ES-I3 (cell line): ENCODE results near the gene CAMK1D.
A peak's percentile ranks its signal among the peaks of the same experiment; 100 is the strongest.
"Not testable (repeated sequence)": the region's sequence is repeated elsewhere in the genome, so short reads cannot be mapped to it uniquely, and the experiment has no call there.

Experiments used
- H3K36me3 ChIP-seq: 2 replicates; pipeline ENCODE4 v1.6.1; 2013; ENCODE audit warnings: mild to moderate bottlenecking, low read length, control low read depth, moderate library complexity; ENCODE audit not compliant: insufficient read depth
- H3K4me1 ChIP-seq: 2 replicates; pipeline ENCODE4 v1.6.1; 2013; ENCODE audit warnings: mild to moderate bottlenecking, control low read depth, low read length; ENCODE audit not compliant: insufficient read depth
- H3K9ac ChIP-seq: 2 replicates; pipeline ENCODE4 v1.6.1; 2013; ENCODE audit warnings: low read depth, mild to moderate bottlenecking, low read length, moderate library complexity
- H3K9me3 ChIP-seq: 2 replicates; pipeline ENCODE4 v1.6.1; 2013; ENCODE audit warnings: mild to moderate bottlenecking, low read length, moderate library complexity; ENCODE audit not compliant: control insufficient read depth, insufficient read depth

The CAMK1D gene

GRCh38 chr10:12350167-12350872 lies 973 bp downstream of the CAMK1D start:
- peak overlapping the region; percentile 56; the same call in 1 of the 2 replicates for H3K9ac ChIP-seq
- no peaks in the 10 kb centered on the region; the same call in 1 of the 2 replicates for H3K4me1 ChIP-seq

GRCh38 chr10:12350925-12351324 lies 1.6 kb downstream of the CAMK1D start:
- Histone ChIP-seq H3K9ac (peak overlapping the region; percentile 56; the same call in 1 of the 2 replicates), H3K9me3 (no peaks in the 10 kb centered on the region), H3K36me3 (no peaks in the 10 kb centered on the region), H3K4me1 (no peaks in the 10 kb centered on the region; the same call in 1 of the 2 replicates)

More at GRCh38 chr10:12350167-12350872, 973 bp downstream of the CAMK1D start:
- H3K9me3 ChIP-seq, result no peaks in the 10 kb centered on the region
- no peaks in the 10 kb centered on the region for H3K36me3 ChIP-seq

- H3K9ac ChIP-seq, result no peak overlapping the region
- H3K4me1 ChIP-seq, result no peaks in the 10 kb centered on the region; the same call in 1 of the 2 replicates
These were observed 2.1 kb downstream of the CAMK1D start for GRCh38 chr10:12351447-12351846.

DNA sequence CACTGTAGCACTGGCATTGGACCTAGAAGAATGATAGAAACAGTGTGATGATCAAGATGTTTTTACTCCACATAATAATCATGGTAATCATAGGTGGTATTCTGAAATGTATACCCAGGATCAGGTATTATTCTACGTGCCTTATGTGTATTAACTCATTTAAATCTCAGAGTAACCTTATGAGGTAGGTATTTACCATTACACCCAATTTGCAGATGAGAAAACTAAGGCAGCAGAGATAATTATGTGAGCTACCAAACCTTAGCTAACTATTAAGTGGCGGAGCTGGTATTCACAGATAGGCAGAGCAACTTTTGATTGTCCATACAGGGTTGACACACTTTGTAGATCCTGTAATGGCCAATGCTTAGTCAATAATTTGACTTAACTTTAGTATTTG lies 2.5 kb downstream of the CAMK1D start:
- H3K9ac ChIP-seq, result no peak overlapping the region
- H3K9me3 ChIP-seq, result no peaks in the 10 kb centered on the region
- H3K36me3 ChIP-seq, result no peaks in the 10 kb centered on the region
- H3K4me1 ChIP-seq, result no peaks in the 10 kb centered on the region; the same call in 1 of the 2 replicates

More at GRCh38 chr10:12351447-12351846, 2.1 kb downstream of the CAMK1D start:
- Histone ChIP-seq H3K36me3 (no peaks in the 10 kb centered on the region), H3K9me3 (no peaks in the 10 kb centered on the region)

DNA sequence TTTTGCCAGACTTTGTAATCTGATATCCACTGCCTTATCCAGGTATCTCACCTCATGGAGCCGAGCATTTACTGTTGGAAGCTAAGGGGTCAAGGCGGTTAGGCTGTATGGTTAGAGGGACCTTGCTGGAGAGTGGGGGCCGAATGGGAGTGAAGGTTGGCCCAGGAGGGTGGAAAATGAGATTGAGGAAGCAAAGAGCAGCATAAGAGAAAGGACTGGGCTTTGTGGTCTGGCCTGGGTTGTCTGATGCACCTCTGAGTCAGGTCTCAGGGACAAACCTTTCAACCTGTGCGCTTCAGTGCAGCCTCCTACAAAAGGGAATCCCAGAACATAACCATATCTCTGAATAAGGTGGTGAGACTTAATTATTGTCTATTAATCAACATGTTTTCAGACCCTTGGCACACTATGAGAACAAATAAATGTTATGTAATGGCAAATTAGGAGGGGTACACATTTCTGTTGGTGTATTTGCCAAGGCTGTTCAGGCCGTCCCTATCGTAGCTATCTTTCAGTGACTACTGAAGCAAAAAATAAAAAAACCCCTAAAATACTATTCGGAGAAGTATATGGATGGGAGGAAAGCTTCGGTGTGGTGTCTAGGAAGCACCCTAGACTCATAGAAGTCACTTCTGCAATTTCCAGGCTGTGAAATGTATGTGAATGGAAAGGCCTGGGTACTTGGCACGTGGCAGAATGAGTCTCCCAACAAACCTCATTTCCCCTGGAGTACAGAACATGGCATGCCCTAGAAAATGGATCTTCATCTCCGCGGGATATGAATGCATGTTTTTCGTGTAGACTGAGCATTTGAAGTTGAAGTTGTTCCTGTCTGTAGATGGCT lies 4.3 kb downstream of the CAMK1D start:
- no peak overlapping the region for H3K9ac ChIP-seq
- no peaks in the 10 kb centered on the region for H3K9me3 ChIP-seq
- peaks cover under 1% of the 10 kb centered on the region for H3K4me1 ChIP-seq
- H3K36me3 ChIP-seq, result no peaks in the 10 kb centered on the region

- not testable (repeated sequence) for H3K36me3 ChIP-seq, H3K9ac ChIP-seq, H3K9me3 ChIP-seq
- H3K4me1 ChIP-seq, result peaks cover 12% of the 10 kb centered on the region
These were observed 5.3 kb downstream of the CAMK1D start for GRCh38 chr10:12354696-12355095.

DNA sequence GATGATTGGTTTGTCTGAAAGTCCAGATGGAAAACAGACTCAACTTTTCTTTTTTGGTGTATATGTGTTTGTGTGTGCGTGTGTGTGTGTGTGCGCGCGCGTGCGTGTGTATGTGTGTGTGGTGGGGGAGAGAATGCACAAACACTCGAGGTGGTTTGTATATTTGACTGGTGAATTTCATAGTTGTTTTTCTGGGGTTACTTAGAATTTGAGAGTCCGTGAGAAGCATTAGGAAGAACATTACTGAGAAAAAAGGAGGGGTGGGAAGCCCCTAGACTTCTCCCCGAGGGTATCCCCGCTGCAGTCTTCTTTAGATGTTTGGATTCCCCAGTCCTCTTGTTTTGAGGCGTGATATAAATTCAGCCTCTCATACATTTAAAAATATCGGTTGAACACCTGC lies 6.0 kb downstream of the CAMK1D start:
- Histone ChIP-seq H3K9ac (no peak overlapping the region), H3K4me1 (peaks cover 18% of the 10 kb centered on the region), H3K9me3 (no peaks in the 10 kb centered on the region), H3K36me3 (no peaks in the 10 kb centered on the region)

DNA sequence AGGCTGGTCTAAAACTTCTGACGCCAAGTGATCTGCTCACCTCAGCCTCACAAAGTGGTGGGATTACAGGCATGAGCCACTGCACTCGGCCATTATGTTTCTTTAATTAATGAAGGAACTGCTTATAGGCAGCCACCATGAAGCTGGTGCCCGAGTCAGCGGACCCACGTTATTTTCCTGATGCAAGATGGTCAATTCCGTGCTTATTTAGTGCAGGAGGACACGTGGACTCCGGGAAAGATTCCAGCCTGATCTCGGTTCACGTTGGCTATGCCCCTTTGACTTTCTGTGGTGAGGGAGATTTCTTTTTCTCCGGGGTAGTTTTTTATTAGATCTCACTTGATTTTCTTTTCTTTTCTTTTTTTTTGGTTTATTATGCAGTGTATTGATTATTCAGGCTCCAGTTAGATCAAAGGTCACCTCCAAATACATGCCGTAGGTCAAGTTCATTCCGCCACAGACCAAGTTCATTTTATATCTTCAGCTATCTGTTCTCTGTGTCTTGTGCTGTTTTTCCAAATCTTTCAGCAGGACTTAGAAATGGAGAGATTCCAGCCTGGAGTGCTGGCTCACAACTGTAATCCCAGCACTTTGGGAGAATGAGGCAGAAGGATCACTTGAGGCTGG lies 8.3 kb downstream of the CAMK1D start:
- Histone ChIP-seq H3K4me1 (peaks cover 24% of the 10 kb centered on the region), H3K9ac (no peak overlapping the region), H3K9me3 (no peaks in the 10 kb centered on the region), H3K36me3 (no peaks in the 10 kb centered on the region)

DNA sequence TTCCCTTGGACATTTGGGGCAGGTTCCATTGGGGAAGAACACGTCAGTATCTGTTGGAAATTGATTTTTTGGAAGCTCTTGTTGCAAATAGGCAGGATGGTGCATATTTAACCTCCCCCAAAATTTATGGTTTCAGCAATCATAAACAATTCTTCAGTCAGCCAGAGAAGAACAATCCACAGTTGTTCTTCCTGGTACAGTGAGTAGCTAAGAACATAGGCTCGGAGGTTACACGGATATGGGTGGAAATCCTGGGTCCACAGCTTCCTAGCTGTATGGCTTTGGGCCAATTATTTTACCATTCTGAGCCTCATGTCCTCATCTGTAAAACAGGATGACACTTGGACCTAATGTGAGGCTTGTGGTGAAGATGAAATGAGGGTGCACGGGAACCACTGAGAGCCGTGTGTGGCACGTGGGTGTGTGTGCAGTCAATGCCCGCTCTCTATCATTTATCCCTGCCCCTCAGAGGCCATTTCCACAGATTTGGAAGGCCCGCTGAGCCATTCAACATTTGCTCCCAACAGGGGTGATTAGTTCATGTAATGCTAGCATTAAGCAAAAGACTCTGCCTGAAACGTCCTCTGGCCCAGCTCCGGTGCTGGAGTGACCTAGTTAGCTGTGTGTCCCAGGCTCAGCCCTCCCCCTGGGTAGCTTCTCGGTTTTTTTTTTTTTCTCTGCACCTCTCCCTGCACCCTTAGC lies 9.7 kb downstream of the CAMK1D start:
- Histone ChIP-seq H3K4me1 (peaks cover 24% of the 10 kb centered on the region), H3K9ac (no peak overlapping the region), H3K36me3 (no peaks in the 10 kb centered on the region), H3K9me3 (no peaks in the 10 kb centered on the region)

- Histone ChIP-seq H3K4me1 (peaks cover 24% of the 10 kb centered on the region), H3K9ac (no peak overlapping the region), H3K36me3 (no peaks in the 10 kb centered on the region), H3K9me3 (no peaks in the 10 kb centered on the region)
These were observed 11.1 kb downstream of the CAMK1D start for GRCh38 chr10:12360461-12360860.

- peaks cover 24% of the 10 kb centered on the region for H3K4me1 ChIP-seq
- H3K9ac ChIP-seq, H3K36me3 ChIP-seq, H3K9me3 ChIP-seq: not testable (repeated sequence)
These were observed 11.8 kb downstream of the CAMK1D start for GRCh38 chr10:12361115-12361514.

DNA sequence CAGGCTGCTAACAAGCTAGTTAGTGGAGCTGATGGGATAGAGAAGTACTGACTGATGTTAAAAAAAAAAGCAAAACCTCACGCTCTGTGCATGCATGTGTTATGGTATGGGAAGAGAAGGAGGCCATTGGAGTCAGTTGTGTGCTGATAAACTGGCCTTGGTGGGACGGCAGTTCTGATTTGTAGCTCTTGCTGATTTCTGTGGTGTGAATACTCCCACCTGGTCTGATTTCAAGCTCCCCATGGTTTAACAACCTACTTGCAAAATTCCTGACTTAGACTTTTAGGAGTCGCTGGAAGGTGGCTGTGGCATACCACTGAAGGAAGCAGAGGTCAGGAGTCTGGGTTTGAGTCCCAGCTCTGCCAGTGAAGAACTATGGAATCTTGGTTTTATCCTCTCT lies 15.2 kb downstream of the CAMK1D start:
- Histone ChIP-seq H3K9me3 (no peaks in the 10 kb centered on the region), H3K4me1 (peaks cover 14% of the 10 kb centered on the region; the same call in 1 of the 2 replicates), H3K9ac (no peak overlapping the region), H3K36me3 (no peaks in the 10 kb centered on the region)

DNA sequence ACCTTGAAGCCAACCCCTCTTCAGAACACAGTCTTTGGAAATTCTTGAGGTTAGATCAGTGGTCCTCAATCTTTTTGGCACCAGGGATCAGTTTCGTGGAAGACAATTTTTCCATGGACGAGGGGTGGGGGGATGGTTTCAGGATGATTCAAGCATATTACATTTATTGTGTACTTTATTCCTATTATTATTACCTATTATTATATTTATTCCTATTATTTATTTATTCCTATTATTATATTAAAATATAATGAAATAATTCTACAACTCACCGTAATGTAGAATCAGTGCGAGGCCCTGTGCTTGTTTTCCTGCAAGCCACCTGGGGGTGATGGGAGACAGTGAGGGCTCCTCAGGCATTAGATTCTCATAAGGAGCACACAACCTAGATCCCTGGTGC lies 17.9 kb downstream of the CAMK1D start:
- no peaks in the 10 kb centered on the region for H3K4me1 ChIP-seq
- no peak overlapping the region for H3K9ac ChIP-seq
- H3K9me3 ChIP-seq, result no peaks in the 10 kb centered on the region
- no peaks in the 10 kb centered on the region for H3K36me3 ChIP-seq

DNA sequence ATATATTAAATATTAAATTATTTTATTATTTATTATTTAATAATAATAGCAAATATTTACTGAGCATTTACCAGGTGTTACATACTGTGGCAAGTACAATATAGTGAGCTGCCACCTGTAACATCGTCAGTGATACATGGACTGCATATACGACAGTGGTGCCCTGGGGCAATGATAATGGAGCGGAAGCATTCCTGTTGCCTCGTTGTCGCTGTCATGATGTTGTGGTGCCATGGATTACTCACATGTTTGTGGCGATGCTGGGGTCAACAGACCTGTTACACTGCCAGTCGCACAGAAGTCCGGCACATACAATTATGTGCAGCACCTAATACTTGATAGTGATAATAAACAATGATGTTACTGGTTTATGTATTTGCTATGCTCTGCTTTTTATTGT lies 20.6 kb downstream of the CAMK1D start:
- no peaks in the 10 kb centered on the region for H3K4me1 ChIP-seq
- H3K36me3 ChIP-seq, result no peaks in the 10 kb centered on the region
- H3K9ac ChIP-seq, result no peak overlapping the region
- no peaks in the 10 kb centered on the region for H3K9me3 ChIP-seq
